Brain microvascular endothelial cell (primary cell): ENCODE measurements around the gene CEACAM21.

Source experiments
- DNase-seq: peaks from one replicate; pipeline ENCODE4 v3.0.0-alpha.2; 2020
- H3K27ac ChIP-seq: fragments of 250-450 bp; sonication (Bioruptor Pico); 2 replicates; pipeline ENCODE4 v1.5.1; 2020; ENCODE audit warnings: mild to moderate bottlenecking, moderate library complexity
- H3K27me3 ChIP-seq: fragments of 250-450 bp; sonication (Bioruptor Pico); replicated peaks from 2 replicates; pipeline ENCODE4 v1.5.1; 2020; ENCODE audit warnings: mild to moderate bottlenecking
- H3K36me3 ChIP-seq: fragments of 250-450 bp; sonication (Bioruptor Pico); replicated peaks from 2 replicates; pipeline ENCODE4 v1.5.1; 2020; ENCODE audit warnings: mild to moderate bottlenecking
- H3K4me3 ChIP-seq: 2 replicates; pipeline ENCODE4 v1.5.1; 2011; ENCODE audit warnings: low read depth, mild to moderate bottlenecking, control low read depth, low read length, moderate library complexity
- CTCF ChIP-seq: IDR thresholded peaks from 2 replicates; pipeline ENCODE4 v1.5.1; 2011; ENCODE audit warnings: low read depth, mild to moderate bottlenecking, moderate library complexity, low read length, control low read depth, inconsistent platforms; ENCODE audit errors: missing control alignments
- in situ Hi-C: cut with HindIII; loops from 2 replicates; pipeline ENCODE4 v1.10.0; 2017; ENCODE audit warnings: low sequenced_read_pairs, low pct_ligation_motif_present

The CEACAM21 gene

GRCh38 chr19:41624515-41624914 lies 48.5 kb downstream of the CEACAM21 start:
- no peak for TF ChIP-seq CTCF
- Histone ChIP-seq H3K27me3 (no peaks in the 10 kb centered on the region), H3K27ac (no peak overlapping the region), H3K36me3 (no peaks in the 10 kb centered on the region), H3K4me3 (no peak overlapping the region)
- in situ Hi-C loops, result no loop called here
- no peak for DNase-seq

GRCh38 chr19:41624937-41625336 lies 49.0 kb downstream of the CEACAM21 start:
- no peak for TF ChIP-seq CTCF
- DNase-seq, result no peak
- Histone ChIP-seq H3K4me3 (no peak overlapping the region), H3K27me3 (no peaks in the 10 kb centered on the region), H3K27ac (no peak overlapping the region), H3K36me3 (no peaks in the 10 kb centered on the region)
- in situ Hi-C loops, result no loop called here

- H3K27ac ChIP-seq, result no peak overlapping the region
- no peak for TF ChIP-seq CTCF
- in situ Hi-C loops, result no loop called here
- no peaks in the 10 kb centered on the region for H3K36me3 ChIP-seq
- H3K27me3 ChIP-seq, result no peaks in the 10 kb centered on the region
- DNase-seq, result no peak
- no peak overlapping the region for H3K4me3 ChIP-seq
Observed at GRCh38 chr19:41626278-41626677, 50.3 kb downstream of the CEACAM21 start.

- no peaks in the 10 kb centered on the region for H3K27me3 ChIP-seq
- no peaks in the 10 kb centered on the region for H3K36me3 ChIP-seq
- no peak within 1 kb of the TSS for H3K4me3 ChIP-seq
- no peak for TF ChIP-seq CTCF
- DNase-seq, result no peak
- in situ Hi-C loops, result no loop called here
- H3K27ac ChIP-seq, result no peak within 1 kb of the TSS
Observed at GRCh38 chr19:41626877-41627276, 50.9 kb downstream of the CEACAM21 start, which contains the start of gene CEACAM4. Gene CEACAM4 (minus strand): TSS chr19:41627074. CDS start chr19:41626963, 111 bp downstream.

- Histone ChIP-seq H3K36me3 (no peaks in the 10 kb centered on the region), H3K27ac (no peak overlapping the region), H3K4me3 (no peak overlapping the region), H3K27me3 (no peaks in the 10 kb centered on the region)
- TF ChIP-seq CTCF, result no peak
- DNase-seq, result no peak
- in situ Hi-C loops, result no loop called here
Observed at GRCh38 chr19:41627966-41628675, 52.2 kb downstream of the CEACAM21 start.
